GM08714 (cell line): Measurements from ENCODE around the gene ZBTB45.
"Not testable (repeated sequence)": the region's sequence is repeated elsewhere in the genome, so short reads cannot be mapped to it uniquely, and the experiment has no call there.

Experiments used
- H3K4me3 ChIP-seq: fragments of 200-500 bp; sonication (Bioruptor generic); 2 replicates; pipeline ENCODE4 v1.5.1; 2014; ENCODE audit warnings: mild to moderate bottlenecking, low read length, inconsistent platforms
- ZNF274 ChIP-seq: IDR thresholded peaks from 2 replicates; pipeline ENCODE4 v1.6.1; 2012; ENCODE audit warnings: mild to moderate bottlenecking, low read depth, low read length

ZBTB45 gene

DNA sequence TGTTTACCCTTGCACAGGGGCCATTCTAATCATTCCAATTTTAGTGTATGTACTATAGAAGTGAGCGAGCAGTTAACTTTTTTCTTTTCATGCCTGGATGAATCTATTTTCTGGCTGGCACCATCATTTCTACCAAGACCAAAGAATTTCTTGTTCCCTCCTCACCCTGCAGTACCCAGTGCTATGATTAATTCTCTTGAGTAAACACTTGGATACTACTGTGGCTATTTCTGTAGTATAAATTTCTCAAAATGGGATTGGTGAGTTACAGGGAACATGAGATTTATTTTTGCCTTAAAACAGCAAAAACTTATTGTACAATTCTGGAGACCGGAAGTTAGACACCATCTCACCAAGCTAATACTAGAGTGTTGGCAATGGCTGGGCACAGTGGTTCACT lies 35.8 kb downstream of the ZBTB45 start:
- no peak for TF ChIP-seq ZNF274
- no peak overlapping the region for H3K4me3 ChIP-seq

DNA sequence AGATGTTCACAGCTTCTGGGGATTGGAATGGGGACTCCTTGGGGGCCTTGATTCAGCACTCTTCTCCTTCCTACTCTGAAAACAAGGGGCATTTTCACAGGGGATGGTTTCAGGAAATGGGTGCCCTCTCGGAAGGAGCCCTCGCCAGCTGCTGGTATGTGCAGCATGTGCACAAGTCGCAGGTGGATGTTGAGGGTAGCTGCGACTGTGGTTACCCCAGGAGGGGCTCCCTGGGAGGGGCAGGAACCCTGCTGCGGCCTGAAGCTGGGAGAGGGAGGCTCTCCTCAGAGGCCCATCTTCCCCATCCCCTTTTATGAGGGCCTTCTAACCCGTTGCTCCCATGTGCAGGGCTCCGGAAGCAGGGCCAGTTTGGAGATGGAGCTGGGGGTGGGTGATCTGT lies 37.2 kb downstream of the ZBTB45 start:
- no peak for TF ChIP-seq ZNF274
- H3K4me3 ChIP-seq: no peak overlapping the region

DNA sequence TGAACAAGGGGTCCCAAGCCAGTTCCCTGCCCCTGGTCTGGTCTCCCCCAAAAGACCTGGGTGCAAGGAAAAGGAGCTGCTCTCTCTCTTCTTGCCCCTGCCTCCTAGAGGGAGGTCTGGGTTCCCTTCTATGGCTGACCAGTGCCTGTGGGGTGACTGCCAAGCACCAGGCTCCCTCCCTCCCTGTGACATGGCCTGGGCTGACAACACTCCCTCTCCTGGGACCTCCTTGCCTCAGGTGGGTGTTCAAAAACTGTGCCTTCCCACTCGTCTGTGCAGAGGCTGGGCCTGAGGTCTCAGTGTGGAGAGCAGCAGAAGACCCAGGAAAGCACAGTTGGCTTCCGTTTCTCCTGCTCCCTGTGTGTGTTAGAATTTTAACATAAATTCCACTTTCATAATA lies 38.8 kb downstream of the ZBTB45 start:
- TF ChIP-seq ZNF274: no peak
- H3K4me3 ChIP-seq: no peak overlapping the region

DNA sequence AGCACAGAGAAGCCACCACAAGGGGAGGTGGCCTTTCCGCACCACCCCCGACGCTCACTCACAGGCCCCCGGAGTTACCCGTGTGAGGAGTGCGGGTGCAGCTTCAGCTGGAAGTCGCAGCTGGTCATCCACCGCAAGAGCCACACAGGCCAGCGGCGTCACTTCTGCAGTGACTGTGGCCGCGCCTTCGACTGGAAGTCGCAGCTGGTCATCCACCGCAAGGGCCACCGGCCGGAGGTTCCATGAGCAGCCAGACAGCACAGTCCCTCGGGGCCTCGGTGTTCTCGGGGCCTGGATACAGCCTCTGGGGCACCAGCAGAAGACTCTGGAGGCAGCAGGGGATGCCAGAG lies 39.2 kb downstream of the ZBTB45 start:
- TF ChIP-seq ZNF274: no peak
- no peak overlapping the region for H3K4me3 ChIP-seq

DNA sequence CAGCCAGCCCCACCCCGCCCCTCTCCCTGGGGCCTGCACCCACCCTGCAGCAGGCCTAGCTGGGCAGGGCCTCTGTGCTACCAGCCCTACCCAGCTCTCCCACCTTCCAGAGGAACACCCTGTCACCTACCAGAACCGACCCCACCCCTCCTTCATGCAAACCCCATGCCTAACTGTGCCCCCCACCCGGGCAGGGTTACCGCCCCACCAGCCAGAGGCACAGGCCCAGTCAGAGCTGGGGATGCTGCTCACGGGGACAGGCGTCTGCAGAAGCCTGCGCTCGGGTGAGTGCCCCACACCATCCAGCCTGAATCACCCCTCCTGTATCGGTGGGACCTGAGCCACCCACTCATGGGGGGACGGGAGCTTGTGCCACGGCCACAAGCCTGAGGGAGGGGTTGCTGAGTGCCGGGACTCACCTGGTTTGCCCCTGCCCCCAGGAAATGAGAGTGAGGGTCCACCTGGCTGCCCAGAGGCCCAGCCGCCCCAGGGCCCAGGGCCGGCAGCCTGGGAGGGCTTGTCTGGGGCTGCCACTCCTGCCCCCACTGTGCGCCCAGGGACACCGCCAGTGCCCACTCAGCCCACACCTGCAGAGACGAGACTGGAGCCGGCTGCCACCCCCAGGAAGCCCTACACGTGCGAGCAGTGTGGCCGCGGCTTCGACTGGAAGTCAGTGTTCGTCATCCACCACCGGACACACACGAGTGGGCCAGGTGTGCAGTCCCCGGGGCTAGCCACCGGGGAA lies 39.7 kb downstream of the ZBTB45 start:
- no peak for TF ChIP-seq ZNF274
- H3K4me3 ChIP-seq: no peak overlapping the region

DNA sequence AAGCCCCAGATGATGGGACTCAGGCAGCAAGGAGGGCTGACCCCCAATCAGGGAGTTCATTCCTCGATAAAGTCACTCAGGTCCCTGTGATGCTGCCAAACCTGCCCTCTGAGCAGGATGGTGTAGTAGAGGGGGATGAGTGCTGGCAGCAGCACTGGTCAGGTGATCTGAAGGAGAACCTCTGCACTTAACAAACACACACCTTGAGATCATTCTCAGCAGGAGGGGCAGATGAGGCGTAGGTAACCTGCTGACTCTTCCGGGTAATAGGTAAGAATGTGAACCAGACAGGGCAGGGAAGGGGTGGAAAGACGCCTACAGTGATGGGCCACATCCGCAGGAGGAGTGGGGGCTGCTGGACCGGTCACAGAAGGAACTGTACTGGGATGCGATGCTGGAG lies 40.3 kb downstream of the ZBTB45 start:
- TF ChIP-seq ZNF274: no peak

DNA sequence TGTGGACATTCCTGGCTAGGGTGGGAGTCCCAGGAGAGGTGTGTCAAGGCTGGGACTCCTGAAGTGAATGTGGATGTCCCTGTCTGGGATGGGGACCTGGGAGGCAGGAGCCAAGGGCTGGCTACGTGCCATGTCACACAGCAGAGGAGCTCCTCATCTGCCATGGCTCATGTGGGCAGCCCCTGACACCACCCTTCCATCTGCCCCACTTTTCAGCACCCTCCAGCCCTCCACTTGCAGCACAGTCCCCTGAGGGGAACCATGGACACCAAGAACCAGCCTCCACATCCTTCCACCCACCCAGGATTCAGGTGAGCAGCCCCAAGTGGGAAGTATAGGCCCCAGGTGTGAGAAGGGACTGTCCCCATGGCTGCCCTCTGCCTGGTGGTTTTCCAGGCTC lies 41.7 kb downstream of the ZBTB45 start:
- H3K4me3 ChIP-seq: no peak overlapping the region
- TF ChIP-seq ZNF274: no peak

More for the DNA sequence above, 40.3 kb downstream of the ZBTB45 start:
- H3K4me3 ChIP-seq: no peak overlapping the region

DNA sequence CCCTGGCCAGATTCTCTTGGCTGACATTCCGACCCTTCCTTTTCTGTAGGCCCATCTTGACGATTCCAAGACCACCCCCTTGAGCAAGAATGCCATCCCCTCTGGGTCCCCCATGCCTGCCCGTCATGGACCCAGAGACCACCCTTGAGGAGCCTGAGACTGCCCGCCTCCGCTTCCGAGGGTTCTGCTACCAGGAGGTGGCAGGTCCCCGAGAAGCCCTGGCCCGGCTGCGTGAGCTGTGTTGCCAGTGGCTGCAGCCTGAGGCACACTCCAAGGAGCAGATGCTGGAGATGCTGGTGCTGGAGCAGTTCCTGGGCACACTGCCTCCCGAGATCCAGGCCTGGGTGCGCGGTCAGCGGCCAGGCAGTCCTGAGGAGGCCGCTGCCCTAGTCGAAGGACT lies 42.5 kb downstream of the ZBTB45 start:
- no peak overlapping the region; the same call in 1 of the 2 replicates for H3K4me3 ChIP-seq
- TF ChIP-seq ZNF274: no peak

DNA sequence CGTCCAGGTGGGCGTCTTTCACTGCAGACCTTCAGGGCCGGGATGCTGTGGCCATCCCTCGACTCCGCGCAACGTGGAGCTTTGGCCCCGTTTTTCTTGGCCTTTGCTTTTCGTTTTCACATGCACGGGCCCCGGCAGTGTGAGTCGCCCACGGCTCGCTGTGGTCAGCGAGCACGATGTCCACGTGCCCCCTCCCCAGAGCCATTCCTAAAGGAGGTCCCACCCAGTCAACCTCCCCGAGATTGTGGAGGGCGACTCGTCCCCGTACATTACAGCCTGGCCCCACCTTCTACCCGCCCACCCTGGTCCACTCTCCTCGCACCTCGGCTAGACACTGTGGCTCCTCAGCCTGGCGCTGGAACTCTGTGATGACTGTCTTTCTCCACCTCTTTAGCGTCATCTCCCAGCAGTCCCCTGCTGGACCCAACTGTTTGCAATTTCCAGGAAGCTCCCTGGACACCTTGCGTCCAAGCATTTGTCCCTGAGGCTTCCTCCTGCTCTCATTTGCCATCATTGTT lies 43.1 kb downstream of the ZBTB45 start:
- peak overlapping the region; percentile 85 for H3K4me3 ChIP-seq
- TF ChIP-seq ZNF274: no peak

DNA sequence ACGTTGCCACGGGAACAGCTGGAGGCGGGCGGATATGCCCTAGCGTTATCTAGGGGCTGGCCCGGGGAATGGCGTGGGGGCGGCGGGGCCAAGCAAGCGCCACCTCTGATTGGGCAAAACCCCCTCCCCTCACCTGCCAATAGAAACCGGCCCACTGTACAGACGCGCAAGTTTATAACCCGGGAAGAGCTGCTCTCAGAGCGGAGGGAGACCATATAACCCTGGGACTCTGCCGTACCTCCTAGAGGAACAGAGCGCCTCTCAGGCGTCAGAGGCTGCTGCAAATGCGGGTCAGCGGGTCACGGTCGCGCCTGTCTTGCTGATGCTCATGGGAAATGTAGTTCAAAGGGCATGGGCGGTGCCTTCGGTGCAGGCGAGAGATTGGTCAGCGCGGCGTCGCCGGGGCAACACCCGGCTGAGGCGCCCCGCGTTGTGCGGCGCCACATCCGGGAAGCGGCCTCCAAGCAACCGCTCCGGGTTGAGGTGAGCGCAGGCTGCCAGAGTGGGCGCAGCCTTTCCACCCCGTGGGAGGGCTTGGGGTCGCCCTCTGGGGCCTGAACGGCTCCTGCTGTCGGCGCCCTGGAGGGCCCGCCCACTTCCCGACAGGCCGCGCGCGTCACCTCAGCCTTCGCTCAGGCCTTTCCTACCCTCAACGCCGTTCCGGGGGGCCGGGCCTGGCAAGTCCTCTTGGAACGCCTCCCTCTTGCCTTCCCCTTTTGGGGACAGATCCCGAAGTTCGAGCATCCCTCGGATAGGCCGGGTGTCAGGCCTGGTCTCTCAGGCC lies 43.7 kb downstream of the ZBTB45 start, which contains the start of gene ZNF446:
TSS of gene ZNF446 (plus strand) at position 639 of the 784 bp plus-strand sequence. CDS start 867 bp downstream, outside the sequence.
- H3K4me3 ChIP-seq: peak within 1 kb of the TSS; percentile 85
- no peak for TF ChIP-seq ZNF274

DNA sequence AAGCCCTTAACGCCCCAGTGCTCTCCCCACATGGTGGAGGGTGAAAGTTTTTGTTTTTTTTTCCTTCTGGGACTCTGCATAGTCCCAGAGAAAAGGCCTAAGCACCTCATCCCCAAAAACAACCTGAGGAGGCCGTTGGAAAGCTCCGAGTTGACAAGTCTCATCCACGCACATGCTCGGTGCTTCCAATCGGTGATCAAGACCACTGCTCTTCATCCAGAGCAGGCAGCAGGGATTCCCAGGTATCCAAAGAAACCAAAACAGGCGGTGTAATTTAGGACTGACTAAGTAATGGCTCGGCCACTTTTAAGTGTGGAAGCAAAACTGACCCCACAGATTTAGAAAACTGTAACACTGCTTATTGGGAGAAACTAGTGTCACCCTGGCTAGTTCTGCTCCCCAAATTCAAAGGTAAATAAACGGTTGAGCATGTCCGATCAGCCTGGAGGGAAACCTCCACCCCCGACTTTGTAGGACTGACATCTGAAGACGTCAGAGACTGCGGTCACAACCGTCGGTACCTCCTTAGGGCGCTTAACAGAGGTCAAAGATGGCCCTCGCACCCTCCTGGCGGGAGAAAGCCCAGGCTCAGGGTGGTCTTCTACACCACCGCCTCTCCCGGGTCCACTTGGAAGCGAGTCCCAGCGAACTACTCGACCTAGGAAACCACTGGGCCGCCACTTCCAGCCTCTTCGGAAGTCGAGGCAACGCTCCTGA lies 44.5 kb downstream of the ZBTB45 start:
- no peak for TF ChIP-seq ZNF274
- peak overlapping the region; percentile 85; the same call in 1 of the 2 replicates for H3K4me3 ChIP-seq

DNA sequence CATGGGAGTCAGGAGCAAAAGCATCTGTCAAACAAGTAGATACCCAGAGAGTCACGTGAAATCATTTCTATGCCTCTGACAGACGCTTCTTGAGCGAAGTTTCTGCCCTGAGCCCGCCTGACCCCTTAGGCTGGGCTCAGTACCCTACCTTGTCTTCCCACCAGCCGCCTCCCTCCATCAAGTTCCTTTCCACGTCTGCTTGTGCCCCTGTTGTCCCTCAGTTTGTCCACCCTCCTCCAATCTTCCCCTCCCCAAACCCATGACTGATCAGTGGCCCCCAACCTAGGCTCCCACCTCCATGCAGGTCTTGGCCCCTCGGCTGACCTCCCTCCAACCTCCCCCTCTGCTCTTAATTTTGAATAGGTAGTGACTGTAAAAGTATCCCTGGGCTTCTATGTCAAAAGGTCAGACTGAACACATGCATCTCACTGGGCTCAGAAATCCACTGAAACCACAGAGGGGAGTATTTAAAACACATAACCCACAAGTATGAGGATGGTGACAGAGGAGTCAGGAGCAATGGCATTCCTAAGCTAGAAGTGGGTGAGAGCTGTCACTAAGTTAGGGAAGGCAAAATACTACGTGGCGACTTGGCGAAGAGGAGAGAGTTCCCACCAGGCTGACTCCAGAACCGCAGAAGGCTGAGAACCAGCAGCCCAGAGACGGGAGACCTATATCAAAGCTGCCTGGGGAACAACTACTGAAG lies 45.2 kb downstream of the ZBTB45 start:
- no peak overlapping the region for H3K4me3 ChIP-seq
- TF ChIP-seq ZNF274: no peak

DNA sequence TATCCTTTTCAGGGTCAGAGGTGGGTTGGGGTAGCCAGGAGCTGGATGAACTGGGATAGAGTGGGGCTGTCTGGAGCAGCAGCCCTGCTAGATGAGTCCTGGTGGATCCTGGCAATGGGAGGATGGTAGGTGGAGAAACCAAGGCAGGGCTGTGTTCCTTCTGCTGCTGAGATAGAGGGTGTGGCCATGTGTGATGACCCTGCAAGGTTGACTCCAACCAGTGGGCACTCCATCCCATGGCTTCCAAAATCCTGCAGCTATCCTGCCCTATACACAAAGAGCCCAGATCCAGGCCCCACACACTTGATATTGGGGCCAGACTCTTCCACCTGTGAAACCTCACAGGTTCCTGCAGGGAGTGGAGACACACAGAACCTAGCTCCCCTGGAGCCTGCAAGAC lies 45.8 kb downstream of the ZBTB45 start:
- H3K4me3 ChIP-seq: no peak overlapping the region
- no peak for TF ChIP-seq ZNF274

DNA sequence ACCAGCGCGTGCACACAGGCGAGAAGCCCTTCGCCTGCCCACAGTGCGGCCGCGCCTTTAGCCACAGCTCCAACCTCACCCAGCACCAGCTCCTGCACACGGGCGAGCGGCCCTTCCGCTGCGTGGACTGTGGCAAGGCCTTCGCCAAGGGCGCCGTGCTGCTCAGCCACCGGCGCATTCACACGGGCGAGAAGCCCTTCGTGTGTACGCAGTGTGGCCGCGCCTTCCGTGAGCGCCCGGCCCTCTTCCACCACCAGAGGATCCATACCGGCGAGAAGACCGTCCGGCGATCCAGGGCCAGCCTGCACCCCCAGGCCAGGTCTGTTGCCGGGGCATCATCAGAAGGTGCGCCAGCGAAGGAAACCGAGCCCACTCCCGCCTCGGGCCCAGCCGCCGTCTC lies 47.9 kb downstream of the ZBTB45 start:
- no peak for TF ChIP-seq ZNF274
- H3K4me3 ChIP-seq: no peak overlapping the region

DNA sequence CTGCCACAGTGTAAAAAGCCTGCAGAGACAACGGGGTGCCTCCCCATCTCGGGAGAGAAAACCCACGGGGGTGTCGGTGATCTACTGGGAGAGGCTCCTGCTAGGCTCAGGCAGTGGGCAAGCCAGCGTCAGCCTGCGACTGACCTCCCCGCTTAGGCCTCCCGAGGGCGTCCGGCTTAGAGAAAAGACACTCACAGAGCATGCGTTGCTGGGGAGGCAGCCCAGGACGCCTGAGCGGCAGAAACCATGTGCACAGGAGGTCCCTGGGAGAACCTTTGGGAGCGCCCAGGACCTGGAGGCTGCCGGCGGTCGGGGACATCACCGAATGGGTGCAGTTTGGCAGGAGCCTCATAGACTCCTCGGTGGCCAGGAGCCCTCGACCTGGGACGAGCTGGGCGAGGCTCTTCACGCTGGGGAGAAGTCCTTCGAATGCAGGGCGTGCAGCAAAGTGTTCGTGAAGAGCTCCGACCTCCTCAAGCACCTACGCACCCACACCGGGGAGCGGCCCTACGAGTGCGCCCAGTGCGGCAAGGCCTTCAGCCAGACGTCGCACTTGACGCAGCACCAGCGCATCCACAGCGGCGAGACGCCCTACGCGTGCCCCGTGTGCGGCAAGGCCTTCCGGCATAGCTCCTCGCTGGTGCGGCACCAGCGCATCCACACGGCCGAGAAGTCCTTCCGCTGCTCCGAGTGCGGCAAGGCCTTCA lies 48.6 kb downstream of the ZBTB45 start:
- not testable (repeated sequence) for H3K4me3 ChIP-seq
